ENCODE measurements around the gene SRGAP2B. TPM values are rescaled to one million over a fixed set of nuclear protein-coding genes. Genes with fewer than 3 reads are reported as not detected.
"Not testable (repeated sequence)": the region's sequence is repeated elsewhere in the genome, so short reads cannot be mapped to it uniquely, and the experiment has no call there.

SRGAP2B gene
- total RNA-seq, 1 donor from 2014 or later, result 25.8 TPM

- H3K9me3 Mint-ChIP-seq; DNase-seq (ENCODE audit: low spot score in 2 of 2, unreplicated experiment in 2 of 2); H3K27ac Mint-ChIP-seq; H3K4me3 Mint-ChIP-seq; H3K36me3 Mint-ChIP-seq; H3K4me1 Mint-ChIP-seq; H3K27me3 Mint-ChIP-seq (ENCODE audit: low read depth): not testable (repeated sequence)
Measured at GRCh38 chr1:145008388-145008787, 86.7 kb downstream of the SRGAP2B start.

- H3K4me1 Mint-ChIP-seq; DNase-seq (ENCODE audit: low spot score in 2 of 2, unreplicated experiment in 2 of 2); H3K9me3 Mint-ChIP-seq; H3K27me3 Mint-ChIP-seq (ENCODE audit: low read depth); H3K4me3 Mint-ChIP-seq; H3K27ac Mint-ChIP-seq; H3K36me3 Mint-ChIP-seq: not testable (repeated sequence)
Measured at GRCh38 chr1:145005142-145005541, 90.0 kb downstream of the SRGAP2B start.

GRCh38 chr1:145001381-145001780 lies 93.7 kb downstream of the SRGAP2B start:
- not testable (repeated sequence) for H3K4me3 Mint-ChIP-seq; H3K36me3 Mint-ChIP-seq; H3K4me1 Mint-ChIP-seq; H3K27me3 Mint-ChIP-seq (ENCODE audit: low read depth); DNase-seq (ENCODE audit: low spot score in 2 of 2, unreplicated experiment in 2 of 2); H3K9me3 Mint-ChIP-seq; H3K27ac Mint-ChIP-seq

GRCh38 chr1:145000743-145001326 lies 94.3 kb downstream of the SRGAP2B start:
- H3K36me3 Mint-ChIP-seq; H3K27ac Mint-ChIP-seq; H3K4me1 Mint-ChIP-seq; DNase-seq (ENCODE audit: low spot score in 2 of 2, unreplicated experiment in 2 of 2); H3K9me3 Mint-ChIP-seq; H3K27me3 Mint-ChIP-seq (ENCODE audit: low read depth); H3K4me3 Mint-ChIP-seq: not testable (repeated sequence)

- H3K27ac Mint-ChIP-seq; H3K9me3 Mint-ChIP-seq; H3K4me3 Mint-ChIP-seq; H3K27me3 Mint-ChIP-seq (ENCODE audit: low read depth); H3K36me3 Mint-ChIP-seq; DNase-seq (ENCODE audit: low spot score in 2 of 2, unreplicated experiment in 2 of 2); H3K4me1 Mint-ChIP-seq: not testable (repeated sequence)
Measured at GRCh38 chr1:145000074-145000742, 94.9 kb downstream of the SRGAP2B start.

- H3K27ac Mint-ChIP-seq; DNase-seq (ENCODE audit: low spot score in 2 of 2, unreplicated experiment in 2 of 2); H3K36me3 Mint-ChIP-seq: not testable (repeated sequence)
Measured at GRCh38 chr1:144998981-144999273, 96.2 kb downstream of the SRGAP2B start.

GRCh38 chr1:144998134-144998980 lies 96.8 kb downstream of the SRGAP2B start:
- H3K36me3 Mint-ChIP-seq; DNase-seq (ENCODE audit: low spot score in 2 of 2, unreplicated experiment in 2 of 2); H3K9me3 Mint-ChIP-seq; H3K27me3 Mint-ChIP-seq (ENCODE audit: low read depth); H3K4me1 Mint-ChIP-seq; H3K4me3 Mint-ChIP-seq: not testable (repeated sequence)
- H3K27ac Mint-ChIP-seq, result peak overlapping the region; percentile 19

More at GRCh38 chr1:144998981-144999273, 96.2 kb downstream of the SRGAP2B start:
- not testable (repeated sequence) for H3K4me1 Mint-ChIP-seq; H3K27me3 Mint-ChIP-seq (ENCODE audit: low read depth); H3K9me3 Mint-ChIP-seq; H3K4me3 Mint-ChIP-seq

- H3K4me3 Mint-ChIP-seq; H3K9me3 Mint-ChIP-seq; H3K4me1 Mint-ChIP-seq; H3K27me3 Mint-ChIP-seq (ENCODE audit: low read depth); H3K27ac Mint-ChIP-seq; DNase-seq (ENCODE audit: low spot score in 2 of 2, unreplicated experiment in 2 of 2); H3K36me3 Mint-ChIP-seq: not testable (repeated sequence)
Measured at GRCh38 chr1:144995833-144996410, 99.2 kb downstream of the SRGAP2B start.

- DNase-seq (ENCODE audit: low spot score in 2 of 2, unreplicated experiment in 2 of 2); H3K4me3 Mint-ChIP-seq; H3K9me3 Mint-ChIP-seq; H3K27ac Mint-ChIP-seq; H3K4me1 Mint-ChIP-seq; H3K27me3 Mint-ChIP-seq (ENCODE audit: low read depth); H3K36me3 Mint-ChIP-seq: not testable (repeated sequence)
Measured at GRCh38 chr1:144992915-144993314, 102.2 kb downstream of the SRGAP2B start.

GRCh38 chr1:144990611-144991010 lies 104.5 kb downstream of the SRGAP2B start:
- not testable (repeated sequence) for H3K4me1 Mint-ChIP-seq

GRCh38 chr1:144987131-144987530 lies 108.0 kb downstream of the SRGAP2B start:
- DNase-seq (ENCODE audit: low spot score in 2 of 2, unreplicated experiment in 2 of 2); H3K4me3 Mint-ChIP-seq; H3K36me3 Mint-ChIP-seq; H3K9me3 Mint-ChIP-seq; H3K27ac Mint-ChIP-seq; H3K27me3 Mint-ChIP-seq (ENCODE audit: low read depth); H3K4me1 Mint-ChIP-seq: not testable (repeated sequence)

More at GRCh38 chr1:144990611-144991010, 104.5 kb downstream of the SRGAP2B start:
- H3K4me3 Mint-ChIP-seq; H3K27ac Mint-ChIP-seq; H3K27me3 Mint-ChIP-seq (ENCODE audit: low read depth); H3K9me3 Mint-ChIP-seq; DNase-seq (ENCODE audit: low spot score in 2 of 2, unreplicated experiment in 2 of 2); H3K36me3 Mint-ChIP-seq: not testable (repeated sequence)

GRCh38 chr1:144986171-144986860 lies 108.8 kb downstream of the SRGAP2B start:
- not testable (repeated sequence) for H3K27me3 Mint-ChIP-seq (ENCODE audit: low read depth); H3K4me1 Mint-ChIP-seq; H3K27ac Mint-ChIP-seq; H3K36me3 Mint-ChIP-seq; DNase-seq (ENCODE audit: low spot score in 2 of 2, unreplicated experiment in 2 of 2); H3K9me3 Mint-ChIP-seq; H3K4me3 Mint-ChIP-seq

- H3K4me3 Mint-ChIP-seq; H3K27me3 Mint-ChIP-seq (ENCODE audit: low read depth); DNase-seq (ENCODE audit: low spot score in 2 of 2, unreplicated experiment in 2 of 2); H3K4me1 Mint-ChIP-seq; H3K36me3 Mint-ChIP-seq; H3K27ac Mint-ChIP-seq; H3K9me3 Mint-ChIP-seq: not testable (repeated sequence)
Measured at GRCh38 chr1:144985550-144986170, 109.5 kb downstream of the SRGAP2B start.
